Motor neuron (in vitro differentiated cells): ENCODE data around the gene DCAF5. TPM values are rescaled to one million over a fixed set of nuclear protein-coding genes. Genes with fewer than 3 reads are reported as not detected.
A peak's percentile ranks its signal among the peaks of the same experiment; 100 is the strongest.
"Not testable (repeated sequence)": the region's sequence is repeated elsewhere in the genome, so short reads cannot be mapped to it uniquely, and the experiment has no call there.

Experiments
- ATAC-seq, 8 experiments: fragments of 200-7000 bp; cut with Tn5 transposase; replicated peaks in 6 of 8; 2 replicates each; pipeline ENCODE4 v1.8.0; 2021; ENCODE audit warnings: mild to moderate bottlenecking in 8 of 8, moderate library complexity in 8 of 8
- H3K27ac ChIP-seq, 2 donors: fragments of 250-450 bp; sonication (Bioruptor Pico); 2 replicates each; pipeline ENCODE4 v1.9.0; 2021; ENCODE audit warnings: antibody characterized with exemption in 2 of 2, mild to moderate bottlenecking in 2 of 2, moderate library complexity in 1 of 2
- H3K4me1 ChIP-seq, 2 donors: fragments of 250-450 bp; sonication (Bioruptor Pico); replicated peaks in 1 of 2; 2 replicates each; pipeline ENCODE4 v1.6.1; 2021; ENCODE audit warnings: antibody characterized with exemption in 2 of 2, mild to moderate bottlenecking in 2 of 2, moderate library complexity in 1 of 2
- H3K4me3 ChIP-seq, 5 donors: fragments of 250-450 bp; sonication (Bioruptor Pico); 2 replicates each; pipeline ENCODE4 v1.9.0; 2021; ENCODE audit warnings: antibody characterized with exemption in 5 of 5, mild to moderate bottlenecking in 5 of 5, moderate library complexity in 4 of 5
- WGBS, 10 experiments: fragments of 450-650 bp; shearing (Covaris generic); methylation state at CpG; one replicate each; pipeline ENCODE4 v1.0.0; 2022; 5-methylcytosine and 5-hydroxymethylcytosine counted together
- in situ Hi-C, 9 experiments: fragments of 400-800 bp; cut with MboI; loops; one replicate each; pipeline ENCODE4 v1.15.0; 2021; ENCODE audit warnings: low sequenced_read_pairs in 9 of 9, low pct_unique_long_range_greater_than_20kb in 2 of 9; ENCODE audit not compliant: unreplicated experiment in 9 of 9
- total RNA-seq, 8 experiments: library from RNA; unstranded; fragments of 300-600 nt; gene quantifications; 2 replicates each; pipeline versions ENCODE4 v1.2.3 to v1.2.4, GENCODE V29; 2022

The DCAF5 gene
- total RNA-seq, 8 experiments from 2014 or later = 20.5 to 42.0 (median 27.5) TPM

- in situ Hi-C loops = loop anchor here in 1 of 9 experiments (25.0 kb wide), 1 partner anchor 161 kb away; no protein-coding TSS in a partner anchor
- ATAC-seq = no peak
- no peaks in the 10 kb centered on the region for H3K4me1 ChIP-seq
- 40 to 87% (median 74%) methylated on average over 1 to 5 of the region's 5 CpGs; no CpG with 5 or more reads in 2 of the 10 experiments for WGBS, 10 experiments
- H3K4me3 ChIP-seq = no peak overlapping the region
- no peak overlapping the region for H3K27ac ChIP-seq
These were observed 79.5 kb downstream of the DCAF5 start for GRCh38 chr14:69073429-69073828.

- WGBS, 10 experiments = 33 to 100% (median 76%) methylated on average over 1 to 2 of the region's 2 CpGs
- no peak overlapping the region for H3K27ac ChIP-seq
- no peak for ATAC-seq
- no peak overlapping the region for H3K4me3 ChIP-seq
- H3K4me1 ChIP-seq = no peaks in the 10 kb centered on the region
- in situ Hi-C loops = loop anchor here in 1 of 9 experiments (25.0 kb wide), 1 partner anchor 160 kb away; no protein-coding TSS in a partner anchor
These were observed 80.3 kb downstream of the DCAF5 start for GRCh38 chr14:69072584-69072983.

- in situ Hi-C loops = loop anchor here in 1 of 9 experiments (25.0 kb wide), 1 partner anchor 157 kb away; no protein-coding TSS in a partner anchor
- H3K27ac ChIP-seq = no peak overlapping the region
These were observed 84.0 kb downstream of the DCAF5 start for GRCh38 chr14:69068744-69069421.

GRCh38 chr14:69066396-69067171 lies 86.3 kb downstream of the DCAF5 start:
- H3K4me3 ChIP-seq = no peak overlapping the region
- no peak overlapping the region for H3K27ac ChIP-seq
- in situ Hi-C loops = loop anchor here in 1 of 9 experiments (25.0 kb wide), 1 partner anchor 154 kb away; no protein-coding TSS in a partner anchor
- no peak for ATAC-seq
- 50 to 100% (median 91%) methylated on average over 1 to 3 of the region's 3 CpGs; no CpG with 5 or more reads in 2 of the 10 experiments for WGBS, 10 experiments
- H3K4me1 ChIP-seq = no peaks in the 10 kb centered on the region

More at GRCh38 chr14:69068744-69069421, 84.0 kb downstream of the DCAF5 start:
- 0 to 100% (median 83%) methylated on average over 1 to 2 of the region's 2 CpGs; no CpG with 5 or more reads in 1 of the 10 experiments for WGBS, 10 experiments
- H3K4me1 ChIP-seq = no peaks in the 10 kb centered on the region
- no peak overlapping the region for H3K4me3 ChIP-seq
- peak in 6 of 8 experiments; percentile 24 to 95 (median 45) for ATAC-seq

- in situ Hi-C loops = loop anchor here in 1 of 9 experiments (25.0 kb wide), 1 partner anchor 154 kb away; no protein-coding TSS in a partner anchor
- H3K4me3 ChIP-seq, H3K4me1 ChIP-seq, ATAC-seq, H3K27ac ChIP-seq: not testable (repeated sequence)
- WGBS, 10 experiments = 80 to 100% (median 100%) methylated on average over 1 to 4 of the region's 4 CpGs; no CpG with 5 or more reads in 3 of the 10 experiments
These were observed 87.0 kb downstream of the DCAF5 start for GRCh38 chr14:69065934-69066333.

- no peaks in the 10 kb centered on the region for H3K4me1 ChIP-seq
- no peak for ATAC-seq
- no peak overlapping the region for H3K4me3 ChIP-seq
- no peak overlapping the region for H3K27ac ChIP-seq
- in situ Hi-C loops = loop anchor here in 1 of 9 experiments (25.0 kb wide), 1 partner anchor 152 kb away; no protein-coding TSS in a partner anchor
These were observed 88.3 kb downstream of the DCAF5 start for GRCh38 chr14:69064596-69064995.

- H3K4me1 ChIP-seq = peaks cover 14 to 15% of the 10 kb centered on the region in 2 donors
- in situ Hi-C loops = loop anchor here in 1 of 9 experiments (25.0 kb wide), 1 partner anchor 148 kb away; no protein-coding TSS in a partner anchor
- no peak overlapping the region for H3K4me3 ChIP-seq
- WGBS, 10 experiments = 37 to 100% (median 90%) methylated on average over 1 to 5 of the region's 8 CpGs; no CpG with 5 or more reads in 1 of the 10 experiments
- H3K27ac ChIP-seq = no peak overlapping the region
- ATAC-seq = peak in 7 of 8 experiments; percentile 31 to 80 (median 62)
These were observed 93.0 kb downstream of the DCAF5 start for GRCh38 chr14:69059658-69060623.

GRCh38 chr14:69055999-69056788 lies 96.7 kb downstream of the DCAF5 start:
- WGBS, 10 experiments = 0 to 94% (median 17%) methylated on average over 2 to 3 of the region's 3 CpGs; no CpG with 5 or more reads in 3 of the 10 experiments
- Histone ChIP-seq H3K27ac (peak overlapping the region; percentile 60 to 74), H3K4me1 (peaks cover 17 to 20% of the 10 kb centered on the region in 2 donors), H3K4me3 (no peak overlapping the region)
- in situ Hi-C loops = loop anchor here in 1 of 9 experiments (25.0 kb wide), 1 partner anchor 144 kb away; no protein-coding TSS in a partner anchor
- ATAC-seq = peak in 7 of 8 experiments; percentile 35 to 97 (median 88)

GRCh38 chr14:69055125-69055524 lies 97.8 kb downstream of the DCAF5 start:
- ATAC-seq = peak in 5 of 8 experiments; percentile 6 to 64 (median 24)
- no peak overlapping the region for H3K4me3 ChIP-seq
- no peak overlapping the region for H3K27ac ChIP-seq
- peaks cover 28 to 30% of the 10 kb centered on the region in 2 donors for H3K4me1 ChIP-seq
- in situ Hi-C loops = loop anchor here in 1 of 9 experiments (25.0 kb wide), 1 partner anchor 143 kb away; no protein-coding TSS in a partner anchor
- WGBS, 10 experiments = 92 to 100% methylated on average over 5 to 7 of the region's 21 CpGs; no CpG with 5 or more reads in 8 of the 10 experiments

- in situ Hi-C loops = loop anchor here in 1 of 9 experiments (25.0 kb wide), 1 partner anchor 142 kb away; no protein-coding TSS in a partner anchor
- WGBS, 10 experiments = 83 to 100% (median 94%) methylated on average over 1 to 7 of the region's 11 CpGs; no CpG with 5 or more reads in 4 of the 10 experiments
- no peak overlapping the region for H3K27ac ChIP-seq
- peaks cover 30 to 32% of the 10 kb centered on the region in 2 donors for H3K4me1 ChIP-seq
- H3K4me3 ChIP-seq = no peak overlapping the region
- ATAC-seq = no peak
These were observed 98.9 kb downstream of the DCAF5 start for GRCh38 chr14:69054030-69054429.

- H3K27ac ChIP-seq = no peak overlapping the region
- WGBS, 10 experiments = 82 to 100% (median 93%) methylated on average over 1 to 4 of the region's 4 CpGs; no CpG with 5 or more reads in 4 of the 10 experiments
- in situ Hi-C loops = loop anchor here in 1 of 9 experiments (25.0 kb wide), 1 partner anchor 140 kb away; no protein-coding TSS in a partner anchor
- H3K4me1 ChIP-seq = peaks cover 30 to 32% of the 10 kb centered on the region in 2 donors
- ATAC-seq = no peak
- H3K4me3 ChIP-seq = no peak overlapping the region
These were observed 100.7 kb downstream of the DCAF5 start for GRCh38 chr14:69052181-69052601.
